GM19099 (cell line): Measurements from ENCODE around the gene REEP1.

Experiments
- POLR2A ChIP-seq: IDR thresholded peaks from 3 replicates; pipeline ENCODE4 v1.6.1; 2011; ENCODE audit warnings: low read depth; ENCODE audit not compliant: insufficient read length; ENCODE audit errors: extremely low read depth

REEP1 gene

DNA sequence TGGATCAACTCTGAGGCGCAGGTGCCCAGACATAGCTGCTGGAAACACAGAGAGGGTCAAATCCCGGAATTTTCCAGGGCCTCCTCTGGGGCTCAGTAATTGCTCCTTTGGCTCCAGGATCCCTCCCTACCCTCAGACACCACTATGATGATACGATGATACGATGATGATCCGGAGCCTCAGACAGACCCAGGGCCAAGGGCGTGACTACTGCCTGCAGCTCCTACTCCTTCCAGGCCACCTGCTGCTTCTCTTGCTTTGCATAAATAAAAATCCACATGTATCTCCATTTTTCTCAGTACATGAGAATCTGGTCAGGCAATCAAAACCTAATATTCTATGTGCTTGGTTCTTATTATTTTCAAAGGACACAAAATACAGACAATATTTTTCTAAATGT is 104.5 kb downstream of the REEP1 start:
- no peak for TF ChIP-seq POLR2A

DNA sequence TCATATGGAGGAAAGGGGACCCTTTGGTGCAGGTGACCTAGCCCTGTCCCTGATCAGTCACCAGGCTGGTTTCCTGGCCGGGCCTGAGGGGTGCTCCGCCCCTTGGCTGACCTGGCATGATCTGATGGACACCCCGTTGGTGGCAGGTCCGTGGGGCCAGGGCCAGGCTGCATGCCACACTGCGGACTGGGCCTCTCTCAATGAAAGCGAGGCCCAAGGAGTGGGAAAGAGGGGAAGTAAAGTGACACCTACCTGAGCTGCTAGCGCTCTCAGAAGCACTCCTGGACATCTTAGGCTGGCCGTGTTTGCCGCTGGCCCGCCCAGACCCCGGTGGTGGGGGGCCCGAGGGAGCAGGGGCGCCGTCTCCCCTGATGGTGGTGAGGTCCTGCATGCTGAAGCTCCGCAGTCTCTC is 105.0 kb downstream of the REEP1 start:
- no peak for TF ChIP-seq POLR2A

DNA sequence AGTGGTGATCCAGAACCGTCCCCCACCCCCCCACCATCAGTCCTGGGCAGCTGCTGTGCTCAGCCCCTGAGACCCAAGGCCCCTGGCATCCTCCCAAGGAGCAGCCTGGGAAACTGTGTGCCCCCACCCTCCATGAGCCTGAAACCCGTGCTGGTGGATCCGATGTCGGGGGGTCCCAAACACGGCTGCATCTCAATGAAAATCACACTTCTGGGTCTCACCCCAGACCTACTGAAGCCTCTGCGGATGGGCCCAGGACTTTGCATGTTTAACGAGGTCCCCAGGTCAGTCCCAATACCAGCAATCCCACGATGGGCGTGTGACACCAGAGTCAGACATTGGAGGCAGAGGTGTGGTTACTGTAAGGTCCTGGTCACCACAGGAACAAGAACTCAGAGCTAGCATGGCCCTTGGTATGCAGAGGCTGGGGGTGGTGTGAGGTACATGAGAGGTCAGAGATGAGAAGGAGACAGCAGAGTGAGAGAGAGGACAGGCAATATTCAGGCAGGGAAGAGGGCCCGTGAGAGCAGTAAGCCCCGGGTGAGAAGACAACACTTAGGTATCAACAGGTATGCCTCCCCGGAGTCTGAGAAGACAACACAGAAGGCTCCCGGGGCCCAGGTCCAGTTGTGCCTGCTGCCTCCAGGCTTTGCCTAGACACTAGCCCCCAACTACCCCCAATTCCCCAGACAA is 105.6 kb downstream of the REEP1 start:
- TF ChIP-seq POLR2A, result no peak

DNA sequence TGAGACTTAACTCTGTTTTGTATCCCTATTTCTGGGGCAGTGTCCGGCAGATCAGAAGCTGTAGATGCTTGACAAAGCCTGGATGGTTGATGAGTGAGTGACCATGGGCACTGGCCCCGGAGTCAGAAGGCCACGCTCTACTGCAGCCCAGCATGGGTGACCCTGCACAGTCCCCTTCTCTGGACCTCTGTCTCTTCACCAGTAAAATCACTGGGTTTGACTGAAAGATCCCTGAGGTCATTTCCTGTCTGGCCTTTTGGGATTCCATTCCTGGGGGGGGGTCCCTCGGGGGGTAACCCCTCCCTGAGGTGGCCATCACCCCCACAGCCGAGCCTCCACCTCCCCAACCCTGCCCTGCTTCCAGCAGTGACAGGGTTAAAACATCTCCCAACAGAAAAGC is 106.5 kb downstream of the REEP1 start:
- no peak for TF ChIP-seq POLR2A

DNA sequence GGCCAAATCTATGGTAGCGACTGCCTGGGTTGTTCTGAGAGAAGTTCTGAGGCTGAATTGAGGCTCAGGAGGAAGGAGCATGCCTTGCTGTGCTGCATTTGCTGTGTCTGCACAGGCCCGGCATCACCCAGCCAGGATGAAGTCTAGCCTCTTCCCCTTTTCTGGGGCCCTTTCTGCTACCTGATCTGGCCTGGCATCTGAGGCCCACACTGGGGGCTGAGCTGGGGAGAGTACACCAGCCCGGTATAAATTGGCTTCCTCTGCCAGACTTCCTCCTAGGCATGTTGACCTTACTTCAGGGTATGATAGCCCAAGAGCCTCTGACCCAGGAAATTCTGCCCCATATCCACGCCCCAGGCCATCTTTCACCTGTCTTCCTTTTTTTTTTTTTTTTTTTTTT is 108.2 kb downstream of the REEP1 start:
- TF ChIP-seq POLR2A, result no peak

DNA sequence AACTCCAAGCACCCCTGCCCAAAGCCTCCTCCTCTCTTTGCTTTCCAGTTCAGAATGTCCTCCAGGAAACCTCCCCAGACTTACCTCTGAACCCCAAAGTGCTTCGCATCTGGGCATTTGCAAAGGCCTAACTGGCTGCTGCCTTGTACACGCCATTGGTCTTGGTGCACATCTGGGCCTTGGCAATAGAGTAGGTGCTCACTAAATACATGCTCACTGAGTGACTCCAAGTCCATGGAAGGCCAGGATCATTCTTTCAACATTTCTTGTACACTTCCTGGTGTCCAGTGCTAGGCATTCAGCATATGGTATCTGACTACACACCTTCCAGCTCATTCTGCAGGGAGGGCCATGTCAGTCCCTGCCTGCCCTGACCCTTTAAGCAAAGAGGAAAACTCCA is 109.7 kb downstream of the REEP1 start:
- TF ChIP-seq POLR2A, result no peak

DNA sequence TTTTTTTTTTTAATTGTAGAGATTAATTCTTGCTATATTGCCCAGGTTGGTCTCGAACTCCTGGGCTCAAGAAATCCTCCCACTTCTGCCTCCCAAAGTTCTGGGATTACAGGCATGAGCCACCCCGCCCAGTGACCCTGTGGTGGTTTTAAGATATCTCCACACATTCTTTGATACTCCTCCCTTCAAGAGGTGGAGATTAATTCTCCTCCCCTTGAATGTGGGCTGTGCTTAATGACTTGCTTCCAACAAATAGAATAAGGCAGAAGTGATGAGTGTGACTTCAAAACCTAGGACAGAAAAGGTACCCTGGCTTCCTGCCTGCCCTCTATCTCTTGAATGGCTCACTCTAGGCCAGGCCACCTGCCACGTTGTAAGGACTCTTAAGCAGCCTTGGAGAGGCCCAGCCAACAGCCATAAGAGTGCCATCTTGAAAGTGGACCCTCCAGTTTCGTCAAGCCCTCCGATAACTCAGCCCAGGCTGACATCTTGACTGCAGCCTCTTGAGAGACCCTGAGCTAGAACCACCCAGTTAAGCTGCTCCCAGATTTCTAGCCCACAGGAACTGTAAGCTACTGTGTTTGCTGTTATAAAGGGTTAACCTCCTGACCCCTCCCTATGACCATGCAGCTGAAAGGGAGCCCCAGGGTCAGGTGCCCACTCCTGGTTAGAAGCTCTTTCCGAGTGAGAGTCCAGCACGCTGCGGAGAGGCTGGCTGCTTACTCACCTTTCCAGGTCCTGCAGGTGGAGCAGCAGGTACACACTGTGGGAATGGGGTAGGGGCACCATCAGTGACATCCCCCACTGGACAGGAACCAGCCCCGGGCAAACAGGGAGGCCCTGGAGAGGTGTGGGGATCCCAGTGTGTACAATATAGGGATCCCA is 110.5 kb downstream of the REEP1 start:
- no peak for TF ChIP-seq POLR2A

DNA sequence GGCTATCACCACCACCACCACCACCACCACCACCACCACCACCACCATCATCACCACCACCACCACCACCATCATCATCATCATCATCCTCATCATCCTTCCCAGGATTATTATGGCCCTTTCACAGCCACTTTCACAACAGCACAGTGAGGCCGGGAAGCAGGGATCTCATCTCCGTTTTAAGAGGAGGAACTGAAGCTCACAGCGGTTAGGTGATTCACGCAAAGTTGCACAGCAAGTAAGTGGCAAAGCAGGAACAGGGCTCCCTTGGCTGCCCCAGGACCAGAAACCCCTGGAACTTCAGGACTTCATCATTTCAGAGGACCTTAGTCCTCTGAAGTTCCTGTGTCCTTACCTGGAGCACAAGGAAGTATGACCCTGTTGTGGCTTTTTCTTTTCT is 111.4 kb downstream of the REEP1 start:
- TF ChIP-seq POLR2A, result no peak

DNA sequence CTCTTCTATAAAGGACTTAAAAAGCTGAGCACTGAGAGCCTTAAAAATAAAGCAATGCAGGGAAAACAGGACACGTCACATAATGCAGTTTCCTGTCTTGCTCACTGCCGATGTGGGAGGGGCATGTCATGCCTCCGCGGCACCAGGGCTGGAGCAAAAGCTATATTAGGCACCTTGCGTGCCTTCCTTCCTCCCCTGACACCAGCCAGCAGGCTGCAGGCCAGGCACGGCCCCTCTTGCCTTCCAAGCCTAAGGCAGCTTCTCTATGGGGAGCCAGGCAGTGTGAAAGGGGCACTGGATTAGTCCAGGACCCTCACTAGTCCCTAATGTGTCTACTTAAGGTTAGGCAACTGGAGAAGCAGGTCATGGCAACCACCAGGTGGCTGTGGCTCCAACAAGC is 111.8 kb downstream of the REEP1 start:
- peak; percentile 60 for TF ChIP-seq POLR2A

DNA sequence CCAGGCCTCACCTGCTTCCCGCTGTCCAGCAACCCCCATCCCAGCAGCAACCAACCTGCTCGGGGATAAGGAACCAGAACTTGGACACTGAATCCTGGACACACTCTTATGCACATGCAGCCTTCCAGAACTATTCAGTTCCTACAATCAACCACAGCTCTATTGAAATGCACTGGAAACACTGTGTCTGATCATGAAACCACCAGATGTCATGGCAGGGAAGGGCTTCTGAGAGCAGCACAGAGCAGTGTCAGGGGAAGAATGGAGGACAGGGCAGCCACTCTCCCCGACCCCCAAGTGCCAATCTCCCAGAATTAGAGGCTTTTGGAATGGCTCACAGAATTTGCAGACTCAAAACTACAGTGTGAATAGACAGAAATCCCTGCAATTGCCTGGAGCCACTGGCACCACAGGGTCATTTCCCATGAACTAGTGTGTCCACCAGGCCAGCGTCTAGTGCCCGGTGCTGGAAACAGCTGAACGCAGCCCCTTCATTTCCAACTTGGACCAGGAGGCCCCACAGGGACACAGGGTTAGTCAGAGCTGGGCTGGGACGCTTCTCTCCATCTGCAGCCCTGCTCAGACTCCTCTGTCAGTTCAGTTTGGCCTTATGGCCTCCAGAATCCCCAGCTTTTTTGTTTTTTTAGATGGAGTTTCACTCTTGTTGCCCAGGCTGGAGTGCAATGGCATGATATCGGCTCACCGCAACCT is 112.6 kb downstream of the REEP1 start:
- TF ChIP-seq POLR2A, result no peak

DNA sequence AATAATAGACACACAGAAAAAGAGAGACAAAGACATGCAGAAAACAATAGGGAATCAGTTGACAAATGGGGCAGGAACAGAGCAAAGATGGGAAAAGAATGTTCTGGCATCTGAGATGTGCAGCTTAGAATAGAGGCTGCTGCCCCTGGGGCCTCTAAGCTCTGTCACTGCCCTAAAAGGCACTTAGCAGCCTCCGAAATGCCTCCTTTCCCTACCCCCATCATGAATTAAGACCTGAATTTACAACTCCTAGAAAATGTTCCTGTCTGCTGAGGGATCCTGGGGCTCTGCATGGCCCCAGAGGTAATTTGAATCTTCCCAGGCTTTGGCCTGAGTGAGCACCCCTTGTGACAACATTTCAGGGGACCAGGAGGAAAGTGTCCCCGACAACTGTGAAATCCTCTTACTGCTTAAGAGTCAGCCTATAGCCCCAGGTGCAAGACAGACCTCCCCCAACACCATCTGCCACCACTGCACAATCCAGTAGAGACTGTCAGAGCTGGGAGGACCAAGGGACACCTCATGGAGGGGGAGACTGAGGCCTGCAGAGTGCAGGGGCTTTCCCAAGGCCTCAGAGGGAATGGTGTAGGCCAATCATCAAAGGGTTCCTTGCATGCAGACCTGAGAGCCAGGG is 113.4 kb downstream of the REEP1 start:
- no peak for TF ChIP-seq POLR2A

DNA sequence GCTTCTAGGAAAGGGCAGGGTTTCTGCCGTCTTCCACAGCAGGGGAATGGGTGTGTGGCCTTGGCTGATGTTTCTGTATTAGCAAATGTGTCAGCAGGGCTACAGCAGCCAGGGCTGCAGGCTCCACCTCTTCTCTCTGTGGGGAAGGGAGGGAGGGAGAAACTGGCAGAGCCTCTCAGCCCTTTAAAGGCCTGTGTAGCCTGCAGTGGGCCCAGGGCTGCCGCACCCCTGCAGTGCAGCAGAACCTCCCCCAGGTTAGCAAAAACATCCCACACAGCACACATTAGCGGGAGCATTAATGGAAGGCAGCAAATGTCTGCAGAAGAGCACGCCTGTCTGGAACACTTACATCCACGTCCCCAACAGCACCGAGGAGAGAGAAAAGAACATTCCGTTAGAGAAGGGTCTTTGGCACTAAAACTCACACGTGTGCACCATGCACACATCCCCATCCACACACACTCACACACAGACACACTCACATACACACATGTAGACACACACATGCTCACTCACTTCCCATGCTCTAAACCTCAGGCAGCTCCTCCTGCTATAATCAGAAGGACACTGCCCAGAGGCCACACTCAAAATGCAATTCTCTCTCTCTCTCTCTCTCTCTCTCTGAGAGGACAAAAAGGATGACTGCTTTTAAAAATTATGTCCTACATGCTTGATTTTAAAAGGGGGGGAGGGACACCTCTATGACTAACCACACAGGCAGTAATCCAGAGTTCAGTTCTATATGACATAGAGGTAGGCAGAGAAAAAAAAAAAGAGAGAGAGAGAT is 114.1 kb downstream of the REEP1 start:
- TF ChIP-seq POLR2A, result no peak

DNA sequence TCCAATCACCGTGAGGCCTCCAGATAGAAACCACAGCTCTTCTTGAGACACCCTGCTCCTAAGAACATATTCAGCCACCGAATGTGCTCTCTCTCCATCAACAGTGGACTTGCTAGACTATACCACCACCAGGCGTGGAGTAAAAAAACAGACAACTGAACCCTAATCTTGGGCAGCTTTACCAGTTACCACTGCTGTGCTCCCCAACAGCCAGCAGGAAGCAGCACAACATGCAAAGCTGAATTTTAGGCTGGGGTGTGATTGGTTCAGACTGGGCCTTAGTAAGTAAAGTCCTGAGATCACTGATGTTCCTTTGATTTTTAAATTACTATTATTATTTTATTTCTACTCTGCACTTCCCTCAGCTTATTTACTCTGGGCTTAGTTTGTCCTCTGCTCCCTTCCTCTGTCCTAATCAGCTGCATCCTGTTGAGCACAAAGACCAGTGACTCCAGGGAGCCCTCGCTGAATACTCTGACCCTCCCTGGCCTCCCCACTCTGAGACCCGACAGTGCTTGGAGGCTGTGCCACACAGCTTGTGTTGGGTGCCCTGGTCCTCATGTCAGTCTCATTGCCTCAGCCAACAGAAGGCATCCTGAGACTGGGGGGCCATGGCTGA is 116.3 kb downstream of the REEP1 start:
- TF ChIP-seq POLR2A, result no peak

DNA sequence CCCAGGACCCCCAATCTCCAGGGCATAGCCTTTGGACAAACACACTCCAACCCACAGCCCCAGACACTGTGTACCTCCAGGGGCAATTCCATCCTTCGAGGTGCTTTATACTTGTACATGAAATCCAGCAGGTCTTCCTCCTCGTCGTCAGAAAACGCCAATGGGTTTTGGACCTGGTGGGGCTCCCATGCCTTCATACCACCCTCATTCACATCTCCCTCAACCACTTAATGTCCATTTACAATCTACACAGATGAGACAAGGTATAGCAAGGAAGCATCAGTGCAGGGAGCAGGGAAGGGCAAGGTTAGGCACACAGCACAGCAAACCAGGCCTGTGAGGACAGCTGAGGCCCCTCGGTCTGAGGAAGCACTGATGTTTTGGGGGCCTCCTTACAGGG is 117.5 kb downstream of the REEP1 start:
- TF ChIP-seq POLR2A, result no peak
